Limb (tissue), 2 donors: ENCODE data around the gene OR11G2.
"Not testable (repeated sequence)": the region's sequence is repeated elsewhere in the genome, so short reads cannot be mapped to it uniquely, and the experiment has no call there.

Source experiments
- DNase-seq, 2 donors: peaks; one replicate each; pipeline ENCODE4 v3.0.0-alpha.2; 2016; ENCODE audit errors: extremely low spot score in 2 of 2

OR11G2 gene

DNA sequence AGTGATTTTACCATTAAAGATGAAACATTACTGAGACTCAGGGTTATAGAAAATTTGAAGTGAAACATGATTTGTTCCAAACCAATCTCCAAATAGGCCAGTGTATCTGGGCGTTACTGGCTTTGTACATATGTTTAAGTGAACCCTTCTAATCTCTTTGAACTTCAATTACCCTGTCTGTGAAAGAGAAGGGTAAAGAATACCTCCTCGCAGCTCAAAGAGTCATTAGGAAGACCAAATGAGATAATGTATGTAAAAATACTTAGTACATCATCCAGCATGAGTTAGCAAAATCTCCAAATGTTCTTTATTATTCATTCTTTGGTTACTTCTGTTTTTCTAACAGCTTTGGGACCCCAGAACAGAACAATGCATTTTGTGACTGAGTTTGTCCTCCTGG, 32.7 kb downstream of the OR11G2 start, which contains the start of gene OR11H6:
OR11H6 (plus strand) TSS at position 301 of the 400 bp plus-strand sequence; CDS start at position 301, 0 bp downstream.
- no peak for DNase-seq

DNA sequence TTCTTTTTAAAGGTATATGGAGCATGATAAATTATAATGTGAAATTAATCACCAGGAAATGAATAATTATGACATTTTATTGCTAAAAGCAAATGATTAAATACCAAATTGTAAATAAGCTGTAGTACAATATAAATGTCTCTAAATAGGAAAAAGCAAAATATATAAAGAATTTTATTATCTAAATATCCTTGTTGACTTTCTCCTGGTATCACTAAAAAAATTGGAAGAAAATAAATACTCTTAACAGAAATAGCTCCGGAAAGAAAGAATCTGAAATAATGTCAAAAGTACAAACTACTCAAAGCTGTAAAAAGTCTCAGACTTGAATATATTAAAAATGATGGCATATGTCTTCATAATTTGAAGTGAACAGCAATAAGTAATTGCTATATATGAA, 38.0 kb downstream of the OR11G2 start, which contains the start of gene OR11H7:
OR11H7 (plus strand) TSS at position 301 of the 400 bp plus-strand sequence.
- DNase-seq = no peak

DNA sequence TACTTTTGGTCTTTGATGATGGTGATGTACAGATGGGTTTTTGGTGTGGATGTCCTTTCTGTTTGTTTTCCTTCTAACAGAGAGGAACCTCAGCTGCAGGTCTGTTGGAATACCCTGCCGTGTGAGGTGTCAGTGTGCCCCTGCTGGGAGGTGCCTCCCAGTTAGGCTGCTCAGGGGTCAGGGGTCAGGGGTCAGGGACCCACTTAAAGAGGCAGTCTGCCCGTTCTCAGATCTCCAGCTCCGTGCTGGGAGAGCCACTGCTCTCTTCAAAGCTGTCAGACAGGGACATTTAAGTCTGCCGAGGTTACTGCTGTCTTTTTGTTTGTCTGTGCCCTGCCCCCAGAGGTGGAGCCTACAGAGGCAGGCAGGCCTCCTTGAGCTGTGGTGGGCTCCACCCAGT, 44.7 kb downstream of the OR11G2 start:
- not testable (repeated sequence) for DNase-seq

DNA sequence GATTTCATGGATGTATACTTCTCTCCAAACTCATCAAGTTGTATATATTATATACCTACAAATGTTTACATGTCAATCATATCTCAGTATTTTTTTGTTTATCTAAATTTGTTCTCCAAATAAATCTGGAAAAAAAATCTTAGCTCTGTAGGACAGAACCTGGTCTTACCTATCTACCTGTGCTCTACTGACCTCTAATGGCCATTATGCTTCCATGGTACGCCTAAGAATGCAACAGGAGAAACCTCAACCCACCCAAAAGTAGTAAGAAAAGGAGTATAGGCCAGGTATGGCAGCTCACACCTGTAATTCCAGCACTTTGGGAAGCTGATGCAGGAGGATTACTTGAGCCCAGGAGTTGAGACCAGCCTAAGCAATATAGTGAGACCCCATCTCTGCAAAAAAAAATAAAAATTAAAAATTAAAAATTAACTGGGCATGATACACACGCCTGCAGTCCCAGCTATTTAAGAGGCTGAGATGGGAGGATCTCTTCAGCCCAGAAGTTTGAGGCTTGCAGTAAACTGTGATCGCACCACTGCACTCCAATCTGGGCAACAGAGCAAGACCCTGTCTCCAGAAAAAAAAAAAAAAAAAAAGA, 57.0 kb downstream of the OR11G2 start:
- no peak for DNase-seq
